Stimulated activated CD4-positive, alpha-beta T cell treated with anti-CD3 and anti-CD28 coated beads, Interleukin-15, amount 100 ng/mL, for 1 hour (primary cell): Measurements from ENCODE around the gene KIF3B.
"Not testable (repeated sequence)": the region's sequence is repeated elsewhere in the genome, so short reads cannot be mapped to it uniquely, and the experiment has no call there.

Experiments
- DNase-seq, 2 donors: peaks; one replicate each; pipeline ENCODE4 v3.0.0-alpha.2; 2020; ENCODE audit warnings: low read depth in 1 of 2, low spot score in 1 of 2

KIF3B gene

GRCh38 chr20:32382102-32382950, 104.9 kb downstream of the KIF3B start:
- DNase-seq, result no peak

GRCh38 chr20:32383441-32383840, 106.0 kb downstream of the KIF3B start:
- DNase-seq, result not testable (repeated sequence)
